Ishikawa (cell line): Measurements from ENCODE around the gene SLC38A9.

Experiments used
- CEBPB ChIP-seq: IDR thresholded peaks from 2 replicates; pipeline ENCODE4 v1.6.1; 2012
- CREB1 ChIP-seq: IDR thresholded peaks from 2 replicates; pipeline ENCODE4 v1.6.1; 2012; ENCODE audit warnings: low read depth
- EGR1 ChIP-seq: IDR thresholded peaks from 2 replicates; pipeline ENCODE4 v1.6.1; 2012
- EP300 ChIP-seq: IDR thresholded peaks from 2 replicates; pipeline ENCODE4 v1.6.1; 2012; ENCODE audit warnings: borderline replicate concordance
- FOXM1 ChIP-seq: IDR thresholded peaks from 2 replicates; pipeline ENCODE4 v1.6.1; 2012; ENCODE audit warnings: low read depth, borderline replicate concordance
- NFIC ChIP-seq: IDR thresholded peaks from 2 replicates; pipeline ENCODE4 v1.6.1; 2012
- RAD21 ChIP-seq: IDR thresholded peaks from 2 replicates; pipeline ENCODE4 v1.6.1; 2012; ENCODE audit warnings: low read depth
- TAF1 ChIP-seq: IDR thresholded peaks from 2 replicates; pipeline ENCODE4 v1.6.1; 2012; ENCODE audit warnings: low read depth, mild to moderate bottlenecking
- TCF12 ChIP-seq: IDR thresholded peaks from 2 replicates; pipeline ENCODE4 v1.6.1; 2012; ENCODE audit warnings: low read depth
- TEAD4 ChIP-seq: IDR thresholded peaks from 2 replicates; pipeline ENCODE4 v1.6.1; 2012
- YY1 ChIP-seq: IDR thresholded peaks from 2 replicates; pipeline ENCODE4 v1.6.1; 2012; ENCODE audit warnings: low read depth
- ZBTB7A ChIP-seq: IDR thresholded peaks from 2 replicates; pipeline ENCODE4 v1.6.1; 2012; ENCODE audit warnings: low read depth
- TF ChIP-seq, protein P1 (sequence below): IDR thresholded peaks from 2 replicates; pipeline ENCODE4 v1.6.1; 2012; ENCODE audit warnings: low read depth, mild to moderate bottlenecking
- TF ChIP-seq, protein P2 (sequence below): IDR thresholded peaks from 2 replicates; pipeline ENCODE4 v1.6.1; 2012
- TF ChIP-seq, protein P3 (sequence below): IDR thresholded peaks from 2 replicates; pipeline ENCODE4 v1.6.1; 2012

Gene SLC38A9

DNA sequence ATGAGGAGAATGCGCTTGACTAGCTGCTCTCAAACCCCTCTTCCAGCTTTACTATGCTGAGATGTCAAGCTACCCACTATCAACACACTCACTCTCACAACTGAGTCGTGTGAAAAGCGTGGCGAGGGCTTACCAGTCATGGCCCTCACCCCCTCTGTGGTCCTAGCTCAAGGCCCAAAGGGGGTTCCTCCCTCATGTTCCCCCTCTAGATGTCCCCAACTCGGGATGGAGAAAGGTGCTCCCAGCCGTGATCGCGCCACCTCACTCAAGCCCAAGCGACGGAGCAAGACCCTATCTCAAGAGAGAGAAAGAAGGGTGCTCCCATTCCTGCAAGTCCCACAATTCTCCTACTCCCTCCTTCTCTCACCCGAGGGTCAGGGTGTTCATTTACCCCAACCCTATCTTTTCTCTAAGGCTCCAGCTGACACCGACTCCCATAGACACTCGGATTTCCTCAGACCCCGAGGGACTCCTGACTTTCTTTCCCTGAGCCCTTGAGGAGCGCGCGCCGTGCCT lies 559 bp downstream of the SLC38A9 start:
- TF ChIP-seq NFIC (no peak), TEAD4 (no peak), TAF1 (no peak), CREB1 (no peak), EGR1 (no peak), RAD21 (no peak), FOXM1 (no peak), EP300 (no peak), CEBPB (no peak), YY1 (no peak), TCF12 (no peak), ZBTB7A (no peak)
- TF ChIP-seq, protein P1, sequence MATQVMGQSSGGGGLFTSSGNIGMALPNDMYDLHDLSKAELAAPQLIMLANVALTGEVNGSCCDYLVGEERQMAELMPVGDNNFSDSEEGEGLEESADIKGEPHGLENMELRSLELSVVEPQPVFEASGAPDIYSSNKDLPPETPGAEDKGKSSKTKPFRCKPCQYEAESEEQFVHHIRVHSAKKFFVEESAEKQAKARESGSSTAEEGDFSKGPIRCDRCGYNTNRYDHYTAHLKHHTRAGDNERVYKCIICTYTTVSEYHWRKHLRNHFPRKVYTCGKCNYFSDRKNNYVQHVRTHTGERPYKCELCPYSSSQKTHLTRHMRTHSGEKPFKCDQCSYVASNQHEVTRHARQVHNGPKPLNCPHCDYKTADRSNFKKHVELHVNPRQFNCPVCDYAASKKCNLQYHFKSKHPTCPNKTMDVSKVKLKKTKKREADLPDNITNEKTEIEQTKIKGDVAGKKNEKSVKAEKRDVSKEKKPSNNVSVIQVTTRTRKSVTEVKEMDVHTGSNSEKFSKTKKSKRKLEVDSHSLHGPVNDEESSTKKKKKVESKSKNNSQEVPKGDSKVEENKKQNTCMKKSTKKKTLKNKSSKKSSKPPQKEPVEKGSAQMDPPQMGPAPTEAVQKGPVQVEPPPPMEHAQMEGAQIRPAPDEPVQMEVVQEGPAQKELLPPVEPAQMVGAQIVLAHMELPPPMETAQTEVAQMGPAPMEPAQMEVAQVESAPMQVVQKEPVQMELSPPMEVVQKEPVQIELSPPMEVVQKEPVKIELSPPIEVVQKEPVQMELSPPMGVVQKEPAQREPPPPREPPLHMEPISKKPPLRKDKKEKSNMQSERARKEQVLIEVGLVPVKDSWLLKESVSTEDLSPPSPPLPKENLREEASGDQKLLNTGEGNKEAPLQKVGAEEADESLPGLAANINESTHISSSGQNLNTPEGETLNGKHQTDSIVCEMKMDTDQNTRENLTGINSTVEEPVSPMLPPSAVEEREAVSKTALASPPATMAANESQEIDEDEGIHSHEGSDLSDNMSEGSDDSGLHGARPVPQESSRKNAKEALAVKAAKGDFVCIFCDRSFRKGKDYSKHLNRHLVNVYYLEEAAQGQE = no peak
- TF ChIP-seq, protein P2, sequence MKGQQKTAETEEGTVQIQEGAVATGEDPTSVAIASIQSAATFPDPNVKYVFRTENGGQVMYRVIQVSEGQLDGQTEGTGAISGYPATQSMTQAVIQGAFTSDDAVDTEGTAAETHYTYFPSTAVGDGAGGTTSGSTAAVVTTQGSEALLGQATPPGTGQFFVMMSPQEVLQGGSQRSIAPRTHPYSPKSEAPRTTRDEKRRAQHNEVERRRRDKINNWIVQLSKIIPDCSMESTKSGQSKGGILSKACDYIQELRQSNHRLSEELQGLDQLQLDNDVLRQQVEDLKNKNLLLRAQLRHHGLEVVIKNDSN = no peak
- TF ChIP-seq, protein P3, sequence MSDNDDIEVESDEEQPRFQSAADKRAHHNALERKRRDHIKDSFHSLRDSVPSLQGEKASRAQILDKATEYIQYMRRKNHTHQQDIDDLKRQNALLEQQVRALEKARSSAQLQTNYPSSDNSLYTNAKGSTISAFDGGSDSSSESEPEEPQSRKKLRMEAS = no peak

DNA sequence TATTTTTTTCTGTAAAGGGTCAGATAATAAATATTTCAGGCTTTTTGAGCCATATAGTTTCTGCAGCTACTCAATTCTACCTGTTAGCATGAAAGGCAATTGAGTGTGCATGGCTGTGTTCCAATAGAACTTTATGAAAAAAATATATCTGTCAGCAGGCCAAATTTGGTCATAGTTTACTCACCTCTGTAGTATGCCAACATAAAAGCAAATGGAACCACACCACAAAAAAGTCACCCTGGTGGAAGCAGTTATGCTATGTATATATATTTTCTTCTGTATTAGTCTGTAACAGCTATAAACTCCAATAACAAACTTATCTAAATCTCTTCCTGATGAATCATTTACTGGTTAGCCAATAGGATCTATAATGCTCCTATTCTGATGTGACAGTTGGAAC lies 3.4 kb downstream of the SLC38A9 start:
- TF ChIP-seq EP300 (no peak), RAD21 (no peak), CEBPB (no peak), YY1 (no peak), TEAD4 (no peak), FOXM1 (no peak)
- TF ChIP-seq, protein P2 = no peak

DNA sequence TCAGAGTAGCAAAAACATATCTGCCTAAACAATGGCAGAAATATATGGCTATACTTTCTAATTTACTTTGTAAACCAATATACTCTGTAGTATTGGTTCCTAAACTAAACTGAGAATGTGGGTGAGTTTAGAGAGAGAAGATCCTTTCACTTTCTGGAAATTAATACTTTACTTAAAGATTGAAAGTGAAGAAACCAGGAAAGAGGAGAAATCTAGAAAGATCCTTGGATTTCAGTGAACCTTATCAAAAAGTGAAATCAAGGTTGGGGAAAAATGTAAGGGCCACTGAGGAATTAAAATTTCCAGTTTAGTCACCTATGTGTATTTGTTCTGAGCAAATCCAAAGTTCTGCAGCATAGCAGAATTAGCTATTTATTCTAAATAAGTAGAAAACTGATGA lies 5.9 kb downstream of the SLC38A9 start:
- TF ChIP-seq TEAD4 (no peak), YY1 (no peak), FOXM1 (no peak), EP300 (no peak), ZBTB7A (no peak), RAD21 (no peak), TAF1 (no peak), CREB1 (no peak), CEBPB (no peak), TCF12 (no peak), EGR1 (no peak), NFIC (no peak)
- TF ChIP-seq, protein P3 = no peak
- TF ChIP-seq, protein P1 = no peak
- TF ChIP-seq, protein P2 = no peak

DNA sequence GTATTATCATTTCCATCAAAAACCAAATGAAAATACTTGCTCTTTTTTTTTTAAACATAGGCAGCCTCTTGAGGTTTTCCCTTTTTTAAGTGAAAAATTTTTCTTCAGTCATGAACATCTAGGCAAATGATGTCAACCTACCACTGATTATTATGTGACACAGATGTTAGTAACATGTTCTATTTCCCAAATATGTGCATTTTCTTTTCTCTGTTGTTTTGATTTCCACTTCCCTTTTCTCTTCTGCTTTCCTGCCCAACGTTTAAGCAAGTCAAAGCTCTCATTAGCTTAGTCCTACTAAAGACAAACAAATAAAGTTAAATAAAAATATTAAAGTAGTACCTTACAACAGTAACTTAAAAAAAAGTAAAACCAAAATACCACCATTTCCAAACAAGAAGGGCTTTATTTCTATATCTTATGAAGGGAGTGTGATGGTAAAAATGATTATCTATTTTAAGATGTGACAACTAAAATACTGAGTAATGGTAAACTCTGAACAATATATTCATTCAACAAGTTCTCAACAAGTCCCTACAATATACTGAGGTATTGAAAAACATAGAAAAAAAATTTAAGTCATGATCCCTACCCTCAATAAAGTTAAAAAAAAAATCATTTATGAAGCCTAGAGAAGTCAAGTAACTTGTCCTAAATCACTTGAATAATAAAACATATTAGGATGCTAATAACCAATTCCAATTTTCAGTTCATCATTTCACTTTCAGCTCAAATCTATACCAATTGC lies 9.4 kb downstream of the SLC38A9 start:
- no peak for TF ChIP-seq EP300
- TF ChIP-seq, protein P1 = no peak
- no peak for TF ChIP-seq TCF12
- TF ChIP-seq, protein P2 = no peak
- no peak for TF ChIP-seq CREB1
- TF ChIP-seq CEBPB = no peak
- TF ChIP-seq FOXM1 = no peak
- no peak for TF ChIP-seq RAD21
